HepG2 (cell line): Measurements from ENCODE around the gene TGFBI. TPM values are rescaled to one million over a fixed set of nuclear protein-coding genes. Genes with fewer than 3 reads are reported as not detected.

Source experiments
- CBX1 ChIP-seq: IDR thresholded peaks from one replicate; pipeline ENCODE4 v1.6.1; 2016; ENCODE audit warnings: antibody characterized with exemption, low read depth
- EHMT2 ChIP-seq: fragments of 200-600 bp; sonication (generic); IDR thresholded peaks from 2 replicates; pipeline ENCODE4 v1.7.0; 2017; ENCODE audit warnings: antibody characterized with exemption, low read depth, low read length, borderline replicate concordance
- HOXA7 ChIP-seq: sonication (generic); formaldehyde crosslinking; IDR thresholded peaks from 2 replicates; pipeline ENCODE4 v1.8.1; 2022; ENCODE audit warnings: mild to moderate bottlenecking, missing genetic modification reagents, moderate library complexity
- KDM2A ChIP-seq: sonication (generic); formaldehyde crosslinking; IDR thresholded peaks from 2 replicates; pipeline ENCODE4 v1.4.0; 2020; ENCODE audit warnings: low read depth, missing genetic modification reagents, borderline replicate concordance
- POLR2AphosphoS2 ChIP-seq: IDR thresholded peaks from 2 replicates; pipeline ENCODE4 v1.6.1; 2011; ENCODE audit warnings: low read depth, low read length, improper control_type of control experiment
- RELA ChIP-seq: sonication (generic); formaldehyde crosslinking; IDR thresholded peaks from 2 replicates; pipeline ENCODE4 v1.4.0; 2020; ENCODE audit warnings: missing genetic modification reagents
- SNAPC2 ChIP-seq: sonication (generic); formaldehyde crosslinking; IDR thresholded peaks from 2 replicates; pipeline ENCODE4 v1.8.1; 2022; ENCODE audit warnings: mild to moderate bottlenecking, missing genetic modification reagents
- TOPORS ChIP-seq: sonication (generic); formaldehyde crosslinking; IDR thresholded peaks from 2 replicates; pipeline ENCODE4 v1.8.0; 2023; ENCODE audit warnings: mild to moderate bottlenecking, missing genetic modification reagents
- ZFP90 ChIP-seq: sonication (generic); formaldehyde crosslinking; IDR thresholded peaks from 2 replicates; pipeline ENCODE4 v1.8.0; 2022; ENCODE audit warnings: missing genetic modification reagents, mild to moderate bottlenecking, inconsistent platforms, borderline replicate concordance
- ZNF136 ChIP-seq: sonication (generic); formaldehyde crosslinking; IDR thresholded peaks from 2 replicates; pipeline ENCODE4 v1.8.1; 2022; ENCODE audit warnings: low read depth, mild to moderate bottlenecking, moderate library complexity, missing genetic modification reagents
- ZNF383 ChIP-seq: sonication (generic); formaldehyde crosslinking; IDR thresholded peaks from 2 replicates; pipeline ENCODE4 v1.4.0; 2020; ENCODE audit warnings: missing genetic modification reagents, mild to moderate bottlenecking, borderline replicate concordance
- ZNF501 ChIP-seq: sonication (generic); formaldehyde crosslinking; IDR thresholded peaks from 2 replicates; pipeline ENCODE4 v1.5.1; 2020; ENCODE audit warnings: mild to moderate bottlenecking, moderate library complexity, missing genetic modification reagents
- ZNF562 ChIP-seq: sonication (generic); formaldehyde crosslinking; IDR thresholded peaks from 2 replicates; pipeline ENCODE4 v1.8.0; 2022; ENCODE audit warnings: missing genetic modification reagents, borderline replicate concordance
- ZNF646 ChIP-seq: sonication (generic); formaldehyde crosslinking; IDR thresholded peaks from 2 replicates; pipeline ENCODE4 v1.9.0; 2021; ENCODE audit warnings: mild to moderate bottlenecking, missing genetic modification reagents
- ZNF713 ChIP-seq: sonication (generic); formaldehyde crosslinking; IDR thresholded peaks from 2 replicates; pipeline ENCODE4 v1.4.0; 2020; ENCODE audit warnings: mild to moderate bottlenecking, missing genetic modification reagents
- polyA plus RNA-seq, 8 experiments: library from polyadenylated mRNA; depleted of rRNA in 3 of 8; stranded (reverse) in 7 of 8; unstranded in 1 of 8; fragments of >200 nt; fragmentation: Illumina TruSeq in 4 of 8; extraction: Trizol in 4 of 8; gene quantifications; 2 replicates each; pipeline versions ENCODE4 v1.2.1 to v1.2.3, GENCODE V29; 2011 to 2016; ENCODE audit warnings: low read depth in 4 of 8, missing spikeins in 1 of 8, mixed read lengths in 1 of 8; ENCODE audit not compliant: insufficient read depth in 1 of 8
- total RNA-seq, 5 experiments: library from RNA; depleted of rRNA; stranded (reverse); fragments of >200 nt; fragmentation: Illumina TruSeq; extraction: Trizol; gene quantifications; 2 replicates each; pipeline ENCODE4 v1.2.3, GENCODE V29; 2016; ENCODE audit warnings: low read depth in 1 of 5
- TF ChIP-seq, protein P1 (sequence below): sonication (generic); formaldehyde crosslinking; IDR thresholded peaks from 2 replicates; pipeline ENCODE4 v1.4.0; 2020; ENCODE audit warnings: missing genetic modification reagents
- TF ChIP-seq, protein P2 (sequence below): sonication (generic); formaldehyde crosslinking; IDR thresholded peaks from 2 replicates; pipeline ENCODE4 v1.4.0; 2020; ENCODE audit warnings: missing genetic modification reagents, borderline replicate concordance

TGFBI gene
- total and polyA plus RNA-seq, 2 of the 13 experiments (the other 11 are each of a cell fraction or from before 2014, with no cell fraction given) = 275 to 457 TPM

GRCh38 chr5:136058039-136058971, 29.5 kb downstream of the TGFBI start (continued):
- TF ChIP-seq TOPORS (0 out of 2 replicates have a peak, but pooled peaks have one; percentile 40), KDM2A (CRISPR knock-in tag) (peak; percentile 37; the same call in 1 of the 2 replicates), POLR2AphosphoS2 (no peak), ZNF383 (CRISPR knock-in tag) (no peak), HOXA7 (CRISPR knock-in tag) (no peak), ZFP90 (CRISPR knock-in tag) (peak; percentile 40; the same call in 1 of the 2 replicates), ZNF713 (no peak), SNAPC2 (CRISPR knock-in tag) (no peak; the same call in 1 of the 2 replicates), ZNF562 (no peak), ZNF646 (no peak), EHMT2 (no peak; the same call in 1 of the 2 replicates), ZNF501 (peak; percentile 69; the same call in 1 of the 2 replicates), RELA (CRISPR knock-in tag) (no peak), ZNF136 (CRISPR knock-in tag) (no peak), CBX1 (peak; percentile 7)
- TF ChIP-seq, protein P1, sequence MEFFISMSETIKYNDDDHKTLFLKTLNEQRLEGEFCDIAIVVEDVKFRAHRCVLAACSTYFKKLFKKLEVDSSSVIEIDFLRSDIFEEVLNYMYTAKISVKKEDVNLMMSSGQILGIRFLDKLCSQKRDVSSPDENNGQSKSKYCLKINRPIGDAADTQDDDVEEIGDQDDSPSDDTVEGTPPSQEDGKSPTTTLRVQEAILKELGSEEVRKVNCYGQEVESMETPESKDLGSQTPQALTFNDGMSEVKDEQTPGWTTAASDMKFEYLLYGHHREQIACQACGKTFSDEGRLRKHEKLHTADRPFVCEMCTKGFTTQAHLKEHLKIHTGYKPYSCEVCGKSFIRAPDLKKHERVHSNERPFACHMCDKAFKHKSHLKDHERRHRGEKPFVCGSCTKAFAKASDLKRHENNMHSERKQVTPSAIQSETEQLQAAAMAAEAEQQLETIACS (CRISPR knock-in tag) = no peak; the same call in 1 of the 2 replicates
- TF ChIP-seq, protein P2, sequence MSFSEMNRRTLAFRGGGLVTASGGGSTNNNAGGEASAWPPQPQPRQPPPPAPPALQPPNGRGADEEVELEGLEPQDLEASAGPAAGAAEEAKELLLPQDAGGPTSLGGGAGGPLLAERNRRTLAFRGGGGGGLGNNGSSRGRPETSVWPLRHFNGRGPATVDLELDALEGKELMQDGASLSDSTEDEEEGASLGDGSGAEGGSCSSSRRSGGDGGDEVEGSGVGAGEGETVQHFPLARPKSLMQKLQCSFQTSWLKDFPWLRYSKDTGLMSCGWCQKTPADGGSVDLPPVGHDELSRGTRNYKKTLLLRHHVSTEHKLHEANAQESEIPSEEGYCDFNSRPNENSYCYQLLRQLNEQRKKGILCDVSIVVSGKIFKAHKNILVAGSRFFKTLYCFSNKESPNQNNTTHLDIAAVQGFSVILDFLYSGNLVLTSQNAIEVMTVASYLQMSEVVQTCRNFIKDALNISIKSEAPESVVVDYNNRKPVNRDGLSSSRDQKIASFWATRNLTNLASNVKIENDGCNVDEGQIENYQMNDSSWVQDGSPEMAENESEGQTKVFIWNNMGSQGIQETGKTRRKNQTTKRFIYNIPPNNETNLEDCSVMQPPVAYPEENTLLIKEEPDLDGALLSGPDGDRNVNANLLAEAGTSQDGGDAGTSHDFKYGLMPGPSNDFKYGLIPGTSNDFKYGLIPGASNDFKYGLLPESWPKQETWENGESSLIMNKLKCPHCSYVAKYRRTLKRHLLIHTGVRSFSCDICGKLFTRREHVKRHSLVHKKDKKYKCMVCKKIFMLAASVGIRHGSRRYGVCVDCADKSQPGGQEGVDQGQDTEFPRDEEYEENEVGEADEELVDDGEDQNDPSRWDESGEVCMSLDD = no peak
